DMS 273 (cell line): ENCODE data around the gene ZNFX1.
A peak's percentile ranks its signal among the peaks of the same experiment; 100 is the strongest.
"Not testable (repeated sequence)": the region's sequence is repeated elsewhere in the genome, so short reads cannot be mapped to it uniquely, and the experiment has no call there.

ENCODE experiments used
- DNase-seq: peaks from one replicate; lab custom pipeline; 2025; ENCODE audit not compliant: unreplicated experiment; lab: John Stamatoyannopoulos, UW

ZNFX1 gene

DNA sequence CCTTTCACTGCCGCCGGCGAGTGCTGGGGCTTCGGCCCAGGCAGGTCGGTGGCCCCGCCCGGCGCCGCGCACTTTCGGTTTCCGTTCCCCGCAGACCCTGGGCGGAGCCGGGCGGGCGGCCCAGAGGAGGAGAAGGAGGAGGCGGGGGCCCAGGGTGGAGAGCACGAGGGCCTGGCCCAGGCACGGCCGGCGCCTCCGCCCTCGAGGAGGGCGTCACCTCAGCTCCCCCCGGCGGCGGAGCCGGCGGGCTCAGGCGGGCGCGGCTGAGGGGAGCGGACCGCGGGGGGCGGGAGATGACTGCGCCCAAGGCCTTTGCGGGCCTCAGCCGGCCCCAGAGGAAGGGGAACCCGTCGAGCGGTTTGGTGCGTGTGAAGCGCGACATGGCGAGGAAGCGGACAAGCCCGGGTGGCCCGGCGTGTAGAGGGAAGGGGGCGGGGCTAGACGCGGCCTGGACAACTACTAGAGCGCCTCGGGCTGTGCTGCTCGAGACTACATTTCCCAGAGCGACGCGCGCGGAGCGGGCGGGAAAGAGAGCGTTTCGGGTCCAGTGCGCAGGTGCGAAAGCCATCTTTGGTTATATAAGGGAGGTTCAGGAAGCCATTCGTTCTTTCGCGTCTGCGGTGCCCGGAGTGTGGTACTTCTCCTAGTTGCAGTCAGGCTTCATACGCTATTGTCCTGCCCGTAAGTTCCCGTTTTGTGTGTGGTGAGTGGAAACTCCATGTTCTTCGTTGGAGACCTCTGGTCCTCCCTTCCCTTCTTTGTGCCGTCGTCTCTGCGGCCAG, at the start of gene ZNFX1:
Gene ZNFX1, minus strand, starts transcription at position 22 of the 782 bp plus-strand sequence. CDS start 2,218 bp downstream, outside the sequence.
- DNase-seq = peak; percentile 99

DNA sequence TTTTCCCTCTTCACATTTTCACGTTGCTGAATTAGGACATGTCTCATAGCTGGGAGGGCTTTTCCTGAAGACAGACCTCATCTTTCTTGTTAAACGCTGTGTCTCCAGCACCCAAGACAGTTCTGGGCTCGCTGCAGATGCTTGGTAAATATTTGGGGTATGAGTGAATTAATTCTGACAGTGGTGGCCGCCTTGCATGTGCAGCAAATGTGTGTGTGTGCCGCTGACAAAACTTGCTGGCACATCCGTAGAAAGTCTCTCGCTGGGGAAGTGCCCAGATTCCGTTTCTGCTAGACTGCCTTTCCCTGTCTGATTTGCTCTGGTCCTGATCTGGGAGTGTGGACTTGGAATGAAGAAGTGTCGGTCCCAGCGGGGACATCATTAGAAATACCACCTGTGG, 48.2 kb upstream of the ZNFX1 start:
- no peak for DNase-seq

DNA sequence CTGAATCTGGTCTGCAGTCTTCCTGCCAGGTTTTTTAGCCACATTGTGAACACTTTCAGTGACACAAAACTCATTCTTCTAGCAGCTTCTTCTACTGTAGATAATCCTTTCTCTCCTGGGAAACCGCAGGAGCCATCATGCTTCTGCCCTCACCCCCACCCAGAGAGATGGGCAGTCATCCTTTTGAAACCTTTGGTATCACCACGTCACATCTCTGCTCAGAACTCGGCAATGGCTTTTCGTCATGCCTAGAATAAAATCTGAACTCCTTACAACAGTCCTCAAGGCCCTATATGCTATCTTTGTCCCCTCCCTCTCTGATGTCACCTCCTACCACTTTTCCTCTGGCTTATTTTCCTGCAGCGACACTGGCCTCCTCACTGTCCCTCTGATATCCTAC, 46.4 kb upstream of the ZNFX1 start:
- DNase-seq = no peak

DNA sequence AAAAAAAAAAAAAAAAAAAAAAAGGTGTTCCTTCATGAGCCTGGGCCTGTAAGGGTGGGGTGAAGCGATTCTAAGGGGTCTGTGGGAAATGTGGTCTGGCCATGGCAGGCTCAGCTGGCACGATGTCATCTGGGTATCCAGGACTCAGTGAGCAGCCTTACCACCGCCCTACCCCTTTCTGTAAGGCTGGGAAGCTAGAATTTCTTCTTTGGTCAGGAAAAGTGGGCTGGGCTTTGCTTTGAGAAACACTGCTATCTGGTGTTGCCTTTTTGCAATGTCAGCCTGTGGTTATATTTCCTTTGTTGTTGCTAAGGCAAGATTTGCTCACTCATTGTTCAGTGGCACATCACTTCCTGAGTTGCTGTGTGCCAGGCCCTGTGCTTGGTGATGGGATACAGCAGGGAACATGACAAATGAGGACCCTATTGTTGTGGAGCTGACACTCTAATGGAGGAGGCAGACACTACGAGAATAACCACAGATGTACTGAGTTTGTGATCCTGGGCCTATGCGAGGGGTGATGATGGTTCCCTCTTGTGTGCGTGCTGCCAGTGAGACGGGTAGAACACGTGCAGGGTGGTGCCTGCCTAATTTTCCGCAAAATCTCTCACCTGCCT, 45.9 kb upstream of the ZNFX1 start:
- DNase-seq = peak; percentile 69

DNA sequence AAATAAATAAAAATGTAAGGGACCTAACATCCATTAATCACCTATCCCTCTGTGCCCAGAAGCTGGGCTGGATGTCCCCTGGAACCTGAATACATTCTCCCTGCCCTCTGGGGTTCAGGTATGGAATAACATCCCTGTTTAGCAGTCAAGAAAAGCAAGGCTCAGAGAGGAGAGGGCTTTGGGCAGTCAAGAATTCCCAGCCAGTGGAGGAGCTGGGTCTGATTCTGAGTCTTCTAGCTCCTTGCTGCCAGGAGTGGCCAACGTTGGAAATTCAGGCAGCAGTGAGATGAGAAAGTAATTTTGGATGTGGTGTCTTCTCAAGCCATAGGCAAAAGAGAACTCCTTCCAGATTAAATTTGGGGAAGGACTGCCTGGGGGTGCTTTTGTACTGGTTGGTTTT, 42.6 kb upstream of the ZNFX1 start:
- peak; percentile 90 for DNase-seq

DNA sequence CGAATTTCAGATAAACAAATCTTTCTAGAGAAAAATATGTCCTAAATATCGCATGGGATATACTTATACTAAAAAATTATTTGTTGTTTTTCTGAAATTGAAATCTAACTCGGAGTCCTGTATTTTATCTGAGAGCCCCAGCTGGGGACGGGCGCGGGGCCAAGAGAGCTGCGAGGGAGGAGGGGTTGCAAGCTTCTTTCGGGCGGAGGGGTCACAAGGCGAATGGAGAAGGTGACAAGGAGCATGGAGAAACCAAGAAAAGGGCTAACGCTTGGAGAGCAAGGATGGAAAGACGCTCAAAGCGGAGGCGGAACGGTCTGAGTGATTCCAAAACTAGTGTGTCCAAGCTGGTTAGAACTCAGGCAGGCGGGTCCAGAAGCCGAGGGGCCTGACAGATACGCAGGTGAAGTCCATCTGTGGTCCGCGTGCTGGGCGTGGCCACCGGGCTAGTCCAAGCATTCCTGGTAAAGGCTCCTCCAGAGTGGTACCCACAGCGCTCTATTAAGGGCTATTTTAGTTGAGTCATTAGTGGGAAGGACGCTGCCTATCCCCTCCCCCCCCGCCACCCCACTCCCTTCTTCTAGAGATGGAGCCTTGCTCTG, 41.5 kb upstream of the ZNFX1 start:
- DNase-seq = no peak

DNA sequence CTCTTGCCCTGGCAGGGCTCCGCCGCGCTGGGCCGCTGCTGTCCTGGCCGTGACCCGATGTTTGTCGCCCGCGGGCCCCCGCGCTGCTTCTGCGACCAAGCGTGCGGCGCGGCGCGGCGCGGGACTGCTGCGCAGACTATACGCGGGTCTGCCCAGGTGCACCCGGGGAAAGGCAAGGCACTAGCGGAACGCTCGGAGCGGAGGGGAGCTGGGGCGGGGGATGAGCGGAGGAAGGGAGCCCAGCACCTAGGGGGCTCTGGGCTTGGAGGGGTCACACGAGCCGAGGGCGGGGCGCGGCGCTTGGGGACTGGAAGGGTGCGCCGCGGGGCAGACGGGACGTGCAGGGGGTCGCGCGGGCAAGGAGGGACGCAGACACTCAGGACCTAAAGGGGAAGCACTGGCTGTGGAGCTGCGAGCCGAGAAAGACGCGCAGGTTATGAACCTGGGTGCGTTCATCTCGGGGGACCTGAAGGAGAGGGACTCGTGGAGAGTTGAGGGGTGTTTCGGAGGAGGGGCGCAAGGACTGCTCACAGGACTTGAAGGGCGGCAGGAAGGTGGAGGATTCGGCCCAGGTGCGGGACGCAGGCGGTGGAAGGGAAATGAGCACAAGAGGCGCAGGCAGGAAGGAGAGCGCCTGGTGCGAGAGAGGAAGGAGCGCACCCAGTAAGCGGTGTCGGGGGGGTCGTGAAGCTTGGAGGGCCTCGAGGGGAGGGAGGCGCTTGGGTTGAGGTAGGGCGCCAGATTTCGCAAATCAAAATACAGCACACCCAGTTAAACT, 40.8 kb upstream of the ZNFX1 start:
- peak; percentile 36 for DNase-seq

DNA sequence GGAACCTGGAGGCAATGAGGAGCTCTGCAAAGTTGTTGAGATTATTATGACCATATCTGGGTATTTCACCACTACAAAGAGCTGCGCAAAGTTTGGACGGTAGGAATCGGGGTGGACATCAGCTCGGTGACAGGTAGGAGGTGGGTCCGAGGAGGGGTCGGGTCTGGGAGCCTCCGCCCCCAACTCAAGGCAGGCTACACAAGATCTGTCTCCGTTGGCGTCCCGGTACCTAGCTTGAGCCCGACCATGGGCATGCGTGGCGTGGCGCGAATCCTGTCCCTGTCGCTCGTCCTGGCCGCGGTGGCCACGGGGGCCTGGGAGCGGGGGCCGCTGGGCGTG, 40.2 kb upstream of the ZNFX1 start:
- no peak for DNase-seq

DNA sequence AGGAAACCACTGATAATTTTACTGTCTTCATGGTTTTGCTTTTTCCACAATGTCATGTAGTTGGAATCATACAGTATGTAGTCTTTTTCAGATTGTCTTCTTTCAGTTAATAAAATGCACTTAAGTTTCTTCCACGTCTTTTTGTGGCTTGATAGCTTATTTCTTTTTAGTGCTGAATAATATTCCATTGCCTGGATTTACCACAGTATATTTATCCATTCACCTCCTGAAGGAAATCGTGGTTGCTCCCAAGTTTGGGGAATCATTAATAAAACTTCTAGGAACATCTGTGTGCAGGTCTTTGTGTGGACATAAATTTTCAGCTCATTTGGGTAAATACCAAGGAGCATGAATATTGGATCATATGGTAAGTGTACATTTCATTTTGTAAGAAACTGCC, 38.8 kb upstream of the ZNFX1 start:
- no peak for DNase-seq

DNA sequence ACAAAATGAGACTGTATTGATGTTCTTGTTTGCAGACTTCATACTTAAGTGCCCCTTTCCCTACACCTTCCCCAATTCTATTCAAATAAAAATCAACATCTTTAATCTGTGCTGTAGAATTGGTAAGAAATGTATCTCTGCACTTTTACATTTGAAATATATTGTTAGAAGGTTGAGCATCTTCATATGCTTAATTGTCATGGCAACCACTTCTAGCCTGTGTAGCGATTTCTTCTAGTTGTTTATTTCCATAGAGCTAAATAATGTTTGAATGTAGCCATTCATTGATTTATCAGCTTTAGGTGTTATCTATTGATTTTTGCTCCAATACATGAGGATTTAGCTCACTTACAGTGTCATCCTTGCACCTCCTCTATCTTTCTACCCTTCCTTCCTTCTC, 37.7 kb upstream of the ZNFX1 start:
- no peak for DNase-seq

DNA sequence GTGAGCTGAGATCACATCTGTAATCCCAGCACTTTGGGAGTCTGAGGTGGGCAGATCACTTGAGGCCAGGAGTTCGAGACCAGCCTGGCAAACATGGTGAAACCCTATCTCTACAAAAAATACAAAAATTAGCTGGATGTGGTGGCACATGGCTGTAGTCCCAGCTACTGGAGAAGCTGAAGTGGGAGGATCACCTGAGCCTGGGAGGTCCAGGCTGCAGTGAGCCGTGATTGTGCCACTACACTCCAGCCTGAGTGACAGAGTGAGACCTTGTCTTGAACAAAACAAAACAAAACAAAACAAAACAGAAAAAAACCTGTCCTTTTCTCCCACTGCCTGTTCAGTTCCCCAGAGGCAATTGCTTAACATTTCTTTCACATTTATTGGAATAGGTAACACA, 36.2 kb upstream of the ZNFX1 start:
- DNase-seq = not testable (repeated sequence)

DNA sequence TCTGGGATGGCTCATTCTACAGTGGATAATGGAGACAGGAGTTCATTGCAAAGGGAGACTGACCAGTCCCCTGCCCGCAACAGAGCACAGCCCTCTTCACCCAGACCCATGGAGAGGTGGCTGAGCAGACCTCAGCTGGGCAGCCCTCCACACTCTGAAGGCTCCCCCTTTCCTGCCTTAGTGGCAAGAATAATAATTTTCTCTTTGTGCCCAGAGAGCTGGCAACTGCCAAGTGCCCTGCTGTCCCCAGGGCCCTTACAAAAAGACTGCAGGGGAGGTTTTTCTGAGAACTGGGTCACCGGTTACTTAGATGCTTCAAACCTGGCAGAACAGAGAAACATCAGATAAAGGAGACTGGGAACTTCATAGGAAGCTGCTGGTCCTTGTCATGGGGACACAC, 35.4 kb upstream of the ZNFX1 start:
- no peak for DNase-seq

DNA sequence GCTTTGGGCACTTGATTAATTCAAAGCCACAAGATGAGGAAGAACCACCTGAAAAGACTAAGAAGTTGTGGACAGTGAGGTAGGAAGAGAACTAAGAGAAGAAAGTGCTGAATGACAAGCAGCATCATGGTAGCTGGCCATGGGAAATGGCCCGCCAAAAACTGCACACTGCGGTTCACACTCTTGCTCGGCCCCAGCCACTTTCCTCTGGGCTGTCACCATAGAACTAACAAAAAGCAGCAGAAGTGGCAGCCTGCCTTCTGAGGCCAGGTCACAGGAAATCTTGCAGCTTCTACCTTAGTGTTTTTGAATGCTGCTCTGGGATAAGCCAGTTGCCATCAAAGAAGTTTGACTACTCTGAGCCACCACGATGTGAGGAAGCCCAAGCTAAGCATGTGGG, 34.8 kb upstream of the ZNFX1 start:
- DNase-seq = no peak

DNA sequence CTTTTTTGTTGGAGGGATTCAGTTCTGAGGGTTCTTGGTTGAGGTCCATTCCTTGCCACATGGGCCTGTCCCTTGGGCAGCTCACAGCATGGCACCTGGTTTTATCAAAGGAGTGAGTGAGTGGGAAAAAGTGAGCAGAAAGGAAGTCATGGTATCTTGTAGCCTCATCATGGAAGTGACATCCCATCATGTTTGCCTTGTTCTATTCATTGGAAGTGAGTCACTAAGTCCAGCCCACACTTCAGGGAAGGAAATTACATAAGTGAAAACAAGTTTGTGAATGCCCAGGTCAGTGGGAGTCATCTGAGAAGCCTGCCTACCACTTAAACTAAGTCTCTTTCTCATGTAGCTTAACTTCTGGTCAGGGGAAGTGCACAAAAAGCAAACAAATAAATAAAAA, 32.8 kb upstream of the ZNFX1 start:
- DNase-seq = no peak

DNA sequence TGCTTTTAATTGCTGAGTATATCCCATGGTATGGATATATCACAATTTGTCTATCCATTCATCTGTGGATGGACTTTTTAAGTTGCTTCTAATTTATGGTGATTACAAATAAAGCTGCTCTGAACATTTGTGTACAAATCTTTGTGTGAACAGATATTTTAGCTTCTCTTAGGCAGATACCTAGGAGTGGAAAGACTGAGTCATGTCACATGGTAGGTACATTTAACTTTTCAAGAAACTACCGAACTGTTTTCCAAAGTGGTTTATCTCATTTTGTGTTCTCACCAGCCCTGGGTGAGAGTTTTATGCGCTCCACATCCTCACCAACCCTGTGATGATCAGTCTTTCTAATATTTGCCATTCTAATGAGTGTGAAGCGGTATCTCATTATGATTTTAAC, 31.0 kb upstream of the ZNFX1 start:
- DNase-seq = no peak

DNA sequence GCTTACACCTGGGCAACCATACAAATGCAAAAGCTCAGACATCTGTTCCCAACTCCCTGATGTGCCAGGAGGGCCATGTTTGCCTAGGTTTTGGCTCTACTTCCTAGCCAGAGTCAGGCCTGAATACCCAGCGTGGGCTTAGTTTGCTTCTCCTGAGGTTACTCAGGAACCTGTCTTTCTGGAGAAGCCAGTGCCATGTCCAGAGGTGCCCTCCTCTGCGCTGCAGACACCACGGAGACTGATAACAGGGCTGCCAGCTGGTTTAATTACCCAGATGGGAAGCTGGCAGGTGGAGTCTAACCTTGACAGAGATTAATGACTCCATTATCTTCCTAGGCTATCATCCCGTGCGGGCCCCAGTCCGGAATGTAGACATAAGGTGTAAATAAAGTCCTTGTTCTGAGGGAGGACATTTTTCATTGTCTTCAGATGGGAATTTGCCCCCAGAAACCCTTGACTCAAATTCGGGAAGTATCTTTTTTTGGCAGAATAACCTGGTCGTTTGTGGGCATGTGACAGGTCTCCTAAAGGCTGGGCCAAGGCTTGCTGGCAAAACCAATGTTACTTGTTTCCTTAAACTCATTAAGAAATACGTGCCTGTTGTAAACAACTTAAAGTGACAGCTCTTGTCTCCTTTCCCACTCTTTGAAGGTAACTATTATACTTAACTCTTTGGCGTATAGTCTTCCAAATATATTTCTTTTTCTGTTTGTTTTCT, 29.2 kb upstream of the ZNFX1 start:
- peak; percentile 62 for DNase-seq

DNA sequence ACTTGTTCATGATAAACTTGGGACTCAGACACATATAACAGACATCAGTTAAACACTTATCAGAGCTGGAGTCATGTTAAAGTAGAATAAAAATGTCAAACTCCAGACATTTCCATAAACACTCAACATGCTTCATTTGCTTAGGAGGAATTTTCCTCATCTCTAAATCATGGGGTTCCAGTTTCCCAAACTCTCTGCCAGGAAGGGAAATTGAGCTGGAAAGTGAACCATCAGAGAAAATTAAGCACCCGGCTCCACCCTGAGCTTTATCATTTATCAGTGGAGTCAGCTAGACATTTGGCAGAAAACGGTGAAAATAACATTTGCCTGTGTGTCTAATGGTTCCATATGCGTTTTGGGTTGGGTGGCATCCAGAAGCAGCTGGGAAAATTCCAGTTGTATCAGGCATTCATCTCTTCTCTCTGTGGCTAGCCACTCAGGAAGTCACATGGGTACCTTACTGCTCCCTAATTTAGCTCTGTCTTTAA, 25.3 kb upstream of the ZNFX1 start:
- DNase-seq = no peak

DNA sequence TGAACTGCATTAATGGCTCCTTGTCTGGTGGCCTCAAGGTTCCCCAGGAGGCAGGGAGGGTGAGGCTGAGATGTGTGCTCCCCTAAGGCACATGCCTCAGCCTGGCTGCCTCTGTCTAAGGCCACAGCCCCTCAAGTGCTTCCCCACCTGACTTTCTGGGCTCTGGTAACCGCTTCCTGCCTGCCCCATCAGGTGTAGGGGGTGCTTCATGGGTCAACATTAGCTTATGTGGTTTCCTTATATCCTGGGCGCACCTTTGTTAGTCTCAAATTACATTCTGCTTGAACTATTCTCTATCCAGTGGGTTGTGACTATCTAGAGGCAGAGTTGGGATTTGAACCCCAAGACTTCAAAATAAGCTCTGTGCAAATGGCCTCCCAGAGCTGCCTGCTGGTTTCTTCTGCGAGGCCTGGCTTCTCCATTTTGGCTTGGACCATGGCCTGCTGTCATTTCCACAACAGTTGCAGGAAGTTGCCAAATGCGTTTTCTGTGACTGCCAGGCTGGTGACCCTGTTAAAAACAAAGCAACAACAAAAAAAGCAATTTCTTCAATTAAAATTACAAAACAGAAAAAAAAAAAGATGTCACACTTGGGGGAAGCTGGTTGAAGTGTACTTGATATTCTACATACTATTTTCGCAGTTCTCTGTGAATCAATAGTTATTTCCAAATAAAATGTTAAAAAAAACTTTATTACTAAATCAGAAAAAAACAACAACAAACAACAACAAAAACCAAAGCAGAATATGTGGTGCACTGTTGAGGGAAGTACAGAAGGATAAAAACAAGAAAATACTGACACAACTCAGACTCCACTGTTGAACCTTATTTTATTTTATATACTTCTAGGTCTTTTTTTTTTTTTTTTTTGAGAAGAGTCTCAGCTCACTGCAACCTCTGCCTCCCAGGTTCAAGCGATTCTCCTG, 20.0 kb upstream of the ZNFX1 start:
- DNase-seq = no peak

DNA sequence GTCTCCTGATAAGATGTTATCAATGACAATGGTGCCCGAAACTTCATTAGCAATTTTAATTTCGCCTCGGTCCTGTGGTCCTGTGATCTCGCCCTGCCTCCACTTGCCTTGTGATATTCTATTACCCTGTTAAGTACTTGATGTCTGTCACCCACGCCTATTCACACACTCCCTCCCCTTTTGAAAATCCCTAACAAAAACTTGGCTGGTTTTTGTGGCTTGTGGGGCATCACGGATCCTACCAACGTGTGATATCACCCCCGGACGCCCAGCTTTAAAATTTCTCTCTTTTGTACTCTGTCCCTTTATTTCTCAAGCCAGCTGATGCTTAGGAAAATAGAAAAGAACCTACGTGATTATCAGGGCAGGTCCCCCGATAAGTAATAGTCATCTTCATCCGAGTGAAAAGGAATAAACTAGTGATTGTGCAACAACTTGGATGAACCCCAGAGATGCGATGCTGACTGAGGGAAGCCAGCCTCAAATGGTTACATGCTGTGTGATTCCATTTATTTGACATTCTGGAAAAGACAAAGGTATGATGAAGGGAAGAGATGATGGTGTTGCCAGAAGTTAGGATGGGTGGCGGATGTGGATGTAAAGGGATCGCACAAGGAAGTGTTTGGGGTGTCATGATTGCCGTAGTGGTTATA, 16.3 kb upstream of the ZNFX1 start:
- not testable (repeated sequence) for DNase-seq
